HG02759 (cell line): Measurements from ENCODE around the gene PCDHB6.
"Not testable (repeated sequence)": the region's sequence is repeated elsewhere in the genome, so short reads cannot be mapped to it uniquely, and the experiment has no call there.

ENCODE experiments used
- ATAC-seq: cut with Tn5 transposase; IDR thresholded peaks from one replicate; pipeline ENCODE4 v1.9.1; 2021; ENCODE audit warnings: mild to moderate bottlenecking, moderate library complexity; ENCODE audit not compliant: unreplicated experiment

Gene PCDHB6

GRCh38 chr5:141157901-141158300, 8.0 kb downstream of the PCDHB6 start:
- not testable (repeated sequence) for ATAC-seq

GRCh38 chr5:141172381-141173204, 22.7 kb downstream of the PCDHB6 start, which contains the start of gene PCDHB7:
Gene PCDHB7 (plus strand): TSS chr5:141172644. CDS start chr5:141172836, 192 bp downstream.
- no peak for ATAC-seq

GRCh38 chr5:141174291-141175104, 24.6 kb downstream of the PCDHB6 start:
- not testable (repeated sequence) for ATAC-seq

- no peak for ATAC-seq
These were observed 26.1 kb downstream of the PCDHB6 start for GRCh38 chr5:141175933-141176332.

- not testable (repeated sequence) for ATAC-seq
These were observed 27.8 kb downstream of the PCDHB6 start, which contains the start of gene PCDHB8 for GRCh38 chr5:141177577-141178191. Gene PCDHB8 (plus strand): TSS chr5:141177790. CDS start chr5:141178035, 245 bp downstream.

GRCh38 chr5:141179371-141179770, 29.5 kb downstream of the PCDHB6 start:
- ATAC-seq = not testable (repeated sequence)

- not testable (repeated sequence) for ATAC-seq
These were observed 30.0 kb downstream of the PCDHB6 start for GRCh38 chr5:141179876-141180275.

GRCh38 chr5:141180313-141180712, 30.5 kb downstream of the PCDHB6 start:
- ATAC-seq = no peak

GRCh38 chr5:141182248-141182647, 32.4 kb downstream of the PCDHB6 start, which contains the start of gene PCDHB16:
Gene PCDHB16 (plus strand): TSS chr5:141182387. CDS start chr5:141182560, 173 bp downstream.
- ATAC-seq = no peak

GRCh38 chr5:141184117-141184855, 34.4 kb downstream of the PCDHB6 start:
- ATAC-seq = not testable (repeated sequence)

- no peak for ATAC-seq
These were observed 37.1 kb downstream of the PCDHB6 start, which contains the start of gene PCDHB9 for GRCh38 chr5:141186897-141187512. Gene PCDHB9 (plus strand): TSS chr5:141187161. CDS start chr5:141187319, 158 bp downstream.

GRCh38 chr5:141188682-141189081, 38.8 kb downstream of the PCDHB6 start:
- ATAC-seq = not testable (repeated sequence)

GRCh38 chr5:141189131-141189530, 39.3 kb downstream of the PCDHB6 start:
- ATAC-seq = not testable (repeated sequence)

- ATAC-seq = no peak
These were observed 42.4 kb downstream of the PCDHB6 start, which contains the start of gene PCDHB10 for GRCh38 chr5:141192110-141192725. Gene PCDHB10 (plus strand): TSS chr5:141192353. CDS start chr5:141192553, 200 bp downstream.

- ATAC-seq = not testable (repeated sequence)
These were observed 44.5 kb downstream of the PCDHB6 start for GRCh38 chr5:141194332-141194731.

- ATAC-seq = no peak
These were observed 46.5 kb downstream of the PCDHB6 start for GRCh38 chr5:141196363-141196762.

- ATAC-seq = no peak
These were observed 49.7 kb downstream of the PCDHB6 start, which contains the start of gene PCDHB11 for GRCh38 chr5:141199359-141200235. Gene PCDHB11 (plus strand): TSS chr5:141199627. CDS start chr5:141199775, 148 bp downstream.

- not testable (repeated sequence) for ATAC-seq
These were observed 51.3 kb downstream of the PCDHB6 start for GRCh38 chr5:141201126-141201525.
